HTR-8/SVneo (cell line): ENCODE measurements around the gene ADAMTSL1.

Source experiments
- DNase-seq: peaks from one replicate; pipeline ENCODE4 v3.0.0; 2011; ENCODE audit warnings: low spot score, mixed read lengths; ENCODE audit not compliant: insufficient read length
- FAIRE-seq: peaks from 2 replicates; lab custom pipeline; 2011; peaks lifted over from hg19 to GRCh38; lab: Jason Lieb, UNC

The ADAMTSL1 gene

GRCh38 chr9:18753904-18754303 lies 280.0 kb downstream of the ADAMTSL1 start:
- FAIRE-seq (no peak), DNase-seq (no peak)

- FAIRE-seq: no peak
Observed at GRCh38 chr9:18754537-18754936, 280.6 kb downstream of the ADAMTSL1 start.

GRCh38 chr9:18755263-18755662 lies 281.3 kb downstream of the ADAMTSL1 start:
- FAIRE-seq (no peak), DNase-seq (no peak)

More at GRCh38 chr9:18754537-18754936, 280.6 kb downstream of the ADAMTSL1 start:
- DNase-seq: no peak

- no peak for DNase-seq
- FAIRE-seq: no peak
Observed at GRCh38 chr9:18756712-18757125, 282.8 kb downstream of the ADAMTSL1 start.

- FAIRE-seq (no peak), DNase-seq (no peak)
Observed at GRCh38 chr9:18759827-18760226, 285.9 kb downstream of the ADAMTSL1 start.

GRCh38 chr9:18761742-18762300 lies 287.9 kb downstream of the ADAMTSL1 start:
- FAIRE-seq (no peak), DNase-seq (no peak)

GRCh38 chr9:18766989-18767550 lies 293.1 kb downstream of the ADAMTSL1 start:
- DNase-seq (no peak), FAIRE-seq (no peak)

GRCh38 chr9:18768951-18769622 lies 295.1 kb downstream of the ADAMTSL1 start:
- FAIRE-seq (no peak), DNase-seq (no peak)

GRCh38 chr9:18770131-18770908 lies 296.4 kb downstream of the ADAMTSL1 start:
- FAIRE-seq (no peak), DNase-seq (no peak)

GRCh38 chr9:18771011-18771410 lies 297.1 kb downstream of the ADAMTSL1 start:
- DNase-seq (no peak), FAIRE-seq (no peak)

- DNase-seq: no peak
- no peak for FAIRE-seq
Observed at GRCh38 chr9:18771763-18772162, 297.8 kb downstream of the ADAMTSL1 start.

- no peak for FAIRE-seq
- DNase-seq: no peak
Observed at GRCh38 chr9:18775241-18775640, 301.3 kb downstream of the ADAMTSL1 start.

- FAIRE-seq (no peak), DNase-seq (no peak)
Observed at GRCh38 chr9:18775930-18776329, 302.0 kb downstream of the ADAMTSL1 start.

GRCh38 chr9:18776836-18777820 lies 303.2 kb downstream of the ADAMTSL1 start:
- DNase-seq: no peak
- FAIRE-seq: no peak

- DNase-seq (no peak), FAIRE-seq (no peak)
Observed at GRCh38 chr9:18778147-18778546, 304.2 kb downstream of the ADAMTSL1 start.

- no peak for DNase-seq
- FAIRE-seq: no peak
Observed at GRCh38 chr9:18778846-18779245, 304.9 kb downstream of the ADAMTSL1 start.

- DNase-seq: no peak
- FAIRE-seq: no peak
Observed at GRCh38 chr9:18783909-18784308, 310.0 kb downstream of the ADAMTSL1 start.

- FAIRE-seq (no peak), DNase-seq (no peak)
Observed at GRCh38 chr9:18785604-18786003, 311.7 kb downstream of the ADAMTSL1 start.

- FAIRE-seq: no peak
Observed at GRCh38 chr9:18786196-18786595, 312.2 kb downstream of the ADAMTSL1 start.

More at GRCh38 chr9:18786196-18786595, 312.2 kb downstream of the ADAMTSL1 start:
- DNase-seq: no peak
